HG02798 (cell line): ENCODE results near the gene TFF1.

Source experiments
- ATAC-seq: cut with Tn5 transposase; IDR thresholded peaks from one replicate; pipeline ENCODE4 v1.9.1; 2021; ENCODE audit warnings: mild to moderate bottlenecking; ENCODE audit not compliant: unreplicated experiment, poor library complexity

The TFF1 gene

GRCh38 chr21:42348762-42349161 is 17.6 kb downstream of the TFF1 start:
- ATAC-seq: no peak

- ATAC-seq: no peak
These were observed 18.6 kb downstream of the TFF1 start for GRCh38 chr21:42347601-42348327.

- no peak for ATAC-seq
These were observed 19.3 kb downstream of the TFF1 start for GRCh38 chr21:42346866-42347600.

GRCh38 chr21:42346441-42346840 is 19.9 kb downstream of the TFF1 start:
- no peak for ATAC-seq

- ATAC-seq: no peak
These were observed 21.7 kb downstream of the TFF1 start for GRCh38 chr21:42344631-42345030.

- no peak for ATAC-seq
These were observed 22.3 kb downstream of the TFF1 start for GRCh38 chr21:42343963-42344510.

- no peak for ATAC-seq
These were observed 22.8 kb downstream of the TFF1 start for GRCh38 chr21:42343556-42343955.

GRCh38 chr21:42343101-42343500 is 23.2 kb downstream of the TFF1 start:
- ATAC-seq: no peak

GRCh38 chr21:42341776-42342542 is 24.4 kb downstream of the TFF1 start:
- ATAC-seq: no peak

GRCh38 chr21:42340187-42341050 is 25.9 kb downstream of the TFF1 start:
- no peak for ATAC-seq

GRCh38 chr21:42338729-42339715 is 27.3 kb downstream of the TFF1 start:
- no peak for ATAC-seq

- ATAC-seq: no peak
These were observed 28.3 kb downstream of the TFF1 start for GRCh38 chr21:42337830-42338728.

- ATAC-seq: no peak
These were observed 29.1 kb downstream of the TFF1 start for GRCh38 chr21:42337276-42337675.

GRCh38 chr21:42336054-42336453 is 30.3 kb downstream of the TFF1 start:
- no peak for ATAC-seq

- no peak for ATAC-seq
These were observed 33.6 kb downstream of the TFF1 start for GRCh38 chr21:42332557-42333317.

- ATAC-seq: no peak
These were observed 34.7 kb downstream of the TFF1 start for GRCh38 chr21:42331660-42332059.
